SU-DHL-6 (cell line): ENCODE results near the gene HSD17B12.

Experiments used
- H2AFZ ChIP-seq: fragments of 200-600 bp; sonication (generic); 2 replicates; pipeline ENCODE4 v1.6.1; 2014; ENCODE audit warnings: low read depth, mild to moderate bottlenecking, moderate library complexity, mixed read lengths, antibody characterized with exemption, low read length; ENCODE audit not compliant: severe bottlenecking
- H3F3A ChIP-seq: fragments of 200-600 bp; shearing (Covaris generic); 2 replicates; pipeline ENCODE4 v1.6.0; 2016; ENCODE audit warnings: antibody characterized with exemption, mild to moderate bottlenecking; ENCODE audit not compliant: insufficient read depth
- H3K27ac ChIP-seq: fragments of 200-600 bp; sonication (generic); 2 replicates; pipeline ENCODE4 v1.5.1; 2016; ENCODE audit warnings: low read depth, mild to moderate bottlenecking, low read length, moderate library complexity, mixed read lengths
- H3K27me3 ChIP-seq: fragments of 200-600 bp; sonication (generic), shearing (Covaris generic); 2 replicates; pipeline ENCODE4 v1.6.0; 2014; ENCODE audit warnings: mild to moderate bottlenecking, low read length
- H3K36me3 ChIP-seq: fragments of 200-600 bp; sonication (generic); 2 replicates; pipeline ENCODE4 v1.6.1; 2014; ENCODE audit warnings: mild to moderate bottlenecking, low read length, mixed read lengths
- H3K4me2 ChIP-seq: fragments of 300-600, 200-600 bp; shearing (Covaris generic), sonication (generic); 2 replicates; pipeline ENCODE4 v1.6.0; 2014; ENCODE audit warnings: low read length, low read depth, mild to moderate bottlenecking; ENCODE audit not compliant: poor library complexity, severe bottlenecking
- H3K4me3 ChIP-seq: fragments of 200-600 bp; sonication (generic); 2 replicates; pipeline ENCODE4 v1.5.1; 2014; ENCODE audit warnings: antibody characterized with exemption, low read length, mild to moderate bottlenecking, mixed read lengths; ENCODE audit not compliant: insufficient read depth, poor library complexity, severe bottlenecking
- H3K79me2 ChIP-seq: fragments of 200-600 bp; sonication (generic); 2 replicates; pipeline ENCODE4 v1.6.1; 2014; ENCODE audit warnings: mild to moderate bottlenecking, low read length, moderate library complexity; ENCODE audit not compliant: insufficient read depth
- H3K9ac ChIP-seq: fragments of 200-600 bp; sonication (generic); 2 replicates; pipeline ENCODE4 v1.7.0; 2014; ENCODE audit warnings: mild to moderate bottlenecking, low read length
- H3K9me2 ChIP-seq: fragments of 200-600 bp; sonication (generic); replicated peaks from 2 replicates; pipeline ENCODE4 v1.6.1; 2014; ENCODE audit warnings: low read length; ENCODE audit not compliant: insufficient read depth
- H3K9me3 ChIP-seq: fragments of 200-600 bp; sonication (generic); 2 replicates; pipeline ENCODE4 v1.6.1; 2014; ENCODE audit warnings: low read length, mixed read lengths; ENCODE audit not compliant: insufficient read depth
- H4K20me1 ChIP-seq: fragments of 200-600 bp; sonication (generic); 2 replicates; pipeline ENCODE4 v1.6.1; 2014; ENCODE audit warnings: low read depth, mild to moderate bottlenecking, antibody characterized with exemption, low read length, moderate library complexity, mixed read lengths
- EZH2phosphoT487 ChIP-seq: fragments of 200-600 bp; sonication (generic), shearing (Covaris generic); conservative IDR thresholded peaks from 2 replicates; pipeline ENCODE4 v1.6.1; 2018; ENCODE audit warnings: mild to moderate bottlenecking, antibody characterized with exemption, low read length, moderate library complexity, mixed read lengths
- TF ChIP-seq, protein P1 (sequence below): fragments of 200-600 bp; sonication (generic); IDR thresholded peaks from one replicate; pipeline ENCODE4 v1.5.1; 2017; ENCODE audit warnings: antibody characterized with exemption, mild to moderate bottlenecking, low read length, moderate library complexity; ENCODE audit not compliant: insufficient read depth, poor library complexity, severe bottlenecking

HSD17B12 gene

DNA sequence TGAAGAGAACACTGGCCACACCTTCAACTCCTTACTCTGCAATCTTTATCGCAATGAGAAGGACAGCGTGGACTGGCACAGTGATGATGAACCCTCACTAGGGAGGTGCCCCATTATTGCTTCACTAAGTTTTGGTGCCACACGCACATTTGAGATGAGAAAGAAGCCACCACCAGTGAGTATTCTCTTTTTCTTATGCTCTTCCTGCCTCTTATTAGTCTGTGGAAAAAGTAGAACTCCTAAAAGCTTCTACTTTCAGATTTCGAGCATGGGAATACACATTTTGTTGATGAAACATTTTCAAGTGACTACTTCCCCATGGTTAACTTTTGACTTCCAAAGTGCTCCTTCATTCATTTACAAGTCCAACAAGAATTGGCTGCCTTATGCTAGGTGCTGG, 221.0 kb downstream of the HSD17B12 start:
- H2AFZ ChIP-seq: no peak overlapping the region
- no peaks in the 10 kb centered on the region for H3K27me3 ChIP-seq
- no peaks in the 10 kb centered on the region for H4K20me1 ChIP-seq
- no peak overlapping the region for H3K4me3 ChIP-seq
- no peak overlapping the region for H3K27ac ChIP-seq
- no peak overlapping the region for H3K4me2 ChIP-seq
- H3K36me3 ChIP-seq: no peaks in the 10 kb centered on the region
- H3K9me2 ChIP-seq: no peaks in the 10 kb centered on the region
- no peak for TF ChIP-seq EZH2phosphoT487
- TF ChIP-seq, protein P1, sequence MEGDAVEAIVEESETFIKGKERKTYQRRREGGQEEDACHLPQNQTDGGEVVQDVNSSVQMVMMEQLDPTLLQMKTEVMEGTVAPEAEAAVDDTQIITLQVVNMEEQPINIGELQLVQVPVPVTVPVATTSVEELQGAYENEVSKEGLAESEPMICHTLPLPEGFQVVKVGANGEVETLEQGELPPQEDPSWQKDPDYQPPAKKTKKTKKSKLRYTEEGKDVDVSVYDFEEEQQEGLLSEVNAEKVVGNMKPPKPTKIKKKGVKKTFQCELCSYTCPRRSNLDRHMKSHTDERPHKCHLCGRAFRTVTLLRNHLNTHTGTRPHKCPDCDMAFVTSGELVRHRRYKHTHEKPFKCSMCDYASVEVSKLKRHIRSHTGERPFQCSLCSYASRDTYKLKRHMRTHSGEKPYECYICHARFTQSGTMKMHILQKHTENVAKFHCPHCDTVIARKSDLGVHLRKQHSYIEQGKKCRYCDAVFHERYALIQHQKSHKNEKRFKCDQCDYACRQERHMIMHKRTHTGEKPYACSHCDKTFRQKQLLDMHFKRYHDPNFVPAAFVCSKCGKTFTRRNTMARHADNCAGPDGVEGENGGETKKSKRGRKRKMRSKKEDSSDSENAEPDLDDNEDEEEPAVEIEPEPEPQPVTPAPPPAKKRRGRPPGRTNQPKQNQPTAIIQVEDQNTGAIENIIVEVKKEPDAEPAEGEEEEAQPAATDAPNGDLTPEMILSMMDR: no peak
- no peak overlapping the region for H3K9ac ChIP-seq
- H3F3A ChIP-seq: no peaks in the 10 kb centered on the region
- H3K9me3 ChIP-seq: no peaks in the 10 kb centered on the region
- no peaks in the 10 kb centered on the region for H3K79me2 ChIP-seq

DNA sequence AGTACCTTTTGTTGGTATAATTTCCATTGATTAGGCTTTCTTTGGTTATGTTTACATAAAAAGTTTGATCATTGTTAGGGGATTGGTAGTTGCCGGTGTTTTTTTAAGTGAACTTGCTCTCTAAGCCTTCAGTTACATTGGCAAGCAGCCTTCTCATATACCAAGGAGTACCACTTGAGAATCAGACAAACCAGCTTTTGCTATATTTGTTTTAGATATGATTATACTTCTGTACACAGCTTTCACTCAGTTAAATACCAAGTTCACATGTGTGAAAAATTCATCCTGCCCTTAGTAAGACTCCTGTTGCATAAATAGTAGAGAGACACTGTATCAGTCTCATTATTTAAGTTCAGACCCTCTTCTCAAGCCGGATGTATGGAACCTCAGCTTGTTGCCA, 222.5 kb downstream of the HSD17B12 start:
- TF ChIP-seq, protein P1: no peak
- TF ChIP-seq EZH2phosphoT487: no peak
- no peak overlapping the region for H2AFZ ChIP-seq
- H3K79me2 ChIP-seq: no peaks in the 10 kb centered on the region
- H3K9ac ChIP-seq: no peak overlapping the region
- H3K9me3 ChIP-seq: no peaks in the 10 kb centered on the region
- no peaks in the 10 kb centered on the region for H3K9me2 ChIP-seq
- H3F3A ChIP-seq: no peaks in the 10 kb centered on the region
- H3K27me3 ChIP-seq: no peaks in the 10 kb centered on the region
- H3K27ac ChIP-seq: no peak overlapping the region
- H4K20me1 ChIP-seq: no peaks in the 10 kb centered on the region
- no peaks in the 10 kb centered on the region for H3K36me3 ChIP-seq
- H3K4me2 ChIP-seq: no peak overlapping the region
- no peak overlapping the region for H3K4me3 ChIP-seq

DNA sequence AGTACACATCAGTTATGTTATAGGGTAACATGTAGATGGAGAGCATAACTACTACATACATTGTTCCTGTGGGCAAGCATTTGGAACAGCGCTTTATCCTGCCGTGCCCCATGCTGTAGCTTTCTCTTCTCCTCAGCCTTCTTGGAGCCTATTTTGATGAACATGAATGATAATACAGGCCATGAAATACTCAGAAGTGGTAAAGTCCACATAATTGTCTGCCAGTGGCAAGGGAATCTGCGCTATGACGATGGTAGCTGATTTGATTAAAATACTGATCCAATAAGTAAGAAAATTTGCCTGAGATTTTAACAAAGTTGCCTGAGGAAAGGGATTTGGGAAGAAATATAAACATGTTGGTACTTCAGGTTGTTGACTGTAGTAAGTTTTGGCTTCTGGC, 223.4 kb downstream of the HSD17B12 start:
- H3F3A ChIP-seq: no peaks in the 10 kb centered on the region
- no peaks in the 10 kb centered on the region for H3K9me3 ChIP-seq
- no peak overlapping the region for H3K4me2 ChIP-seq
- no peaks in the 10 kb centered on the region for H3K27me3 ChIP-seq
- H3K9ac ChIP-seq: no peak overlapping the region
- no peak overlapping the region for H3K4me3 ChIP-seq
- H3K79me2 ChIP-seq: no peaks in the 10 kb centered on the region
- TF ChIP-seq, protein P1: no peak
- TF ChIP-seq EZH2phosphoT487: no peak
- no peak overlapping the region for H3K27ac ChIP-seq
- H2AFZ ChIP-seq: no peak overlapping the region
- H4K20me1 ChIP-seq: no peaks in the 10 kb centered on the region
- no peaks in the 10 kb centered on the region for H3K36me3 ChIP-seq
- no peaks in the 10 kb centered on the region for H3K9me2 ChIP-seq
